ENCODE measurements around the gene HUNK. TPM values are rescaled to one million over a fixed set of nuclear protein-coding genes. Genes with fewer than 3 reads are reported as not detected.

HUNK gene
- total and polyA plus RNA-seq, 7 donors, result 0.71 to 2.6 (median 1.5) TPM

DNA sequence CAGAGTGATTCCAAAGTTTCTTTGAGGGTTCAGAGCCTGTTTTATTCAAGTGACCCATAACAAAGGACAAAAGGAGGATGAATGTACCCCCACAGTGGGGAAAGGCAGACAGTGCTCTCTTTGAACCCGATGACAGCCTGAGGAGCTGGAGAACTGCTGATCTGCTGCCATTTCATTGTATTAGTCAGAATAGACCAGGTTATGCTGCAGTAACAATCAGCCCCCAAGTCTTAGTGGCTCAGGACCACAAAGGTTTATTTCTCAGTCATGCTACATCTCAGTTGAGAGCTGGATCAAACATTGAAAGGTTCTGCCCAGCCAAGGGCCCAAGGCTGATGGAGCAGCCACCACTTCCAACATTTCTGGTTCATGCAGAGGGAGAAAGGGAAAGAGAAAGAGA, 88.9 kb downstream of the HUNK start:
- 96 to 97% methylated on average over 1 of the region's 1 CpG for WGBS, 2 donors
- no peaks in the 10 kb centered on the region for H3K27me3 ChIP-seq
- intact Hi-C loops (cut with DNase I), result no loop called here
- H3K9me3 ChIP-seq, result peaks cover 0 to 3% (median 1%) of the 10 kb centered on the region in 4 donors
- H3K27ac ChIP-seq, result no peak overlapping the region
- no peak for DNase-seq
- H3K36me3 ChIP-seq, result no peaks in the 10 kb centered on the region
- no peak for TF ChIP-seq EP300 (IDR thresholded peaks at IDR 0.05)
- TF ChIP-seq, protein P1, sequence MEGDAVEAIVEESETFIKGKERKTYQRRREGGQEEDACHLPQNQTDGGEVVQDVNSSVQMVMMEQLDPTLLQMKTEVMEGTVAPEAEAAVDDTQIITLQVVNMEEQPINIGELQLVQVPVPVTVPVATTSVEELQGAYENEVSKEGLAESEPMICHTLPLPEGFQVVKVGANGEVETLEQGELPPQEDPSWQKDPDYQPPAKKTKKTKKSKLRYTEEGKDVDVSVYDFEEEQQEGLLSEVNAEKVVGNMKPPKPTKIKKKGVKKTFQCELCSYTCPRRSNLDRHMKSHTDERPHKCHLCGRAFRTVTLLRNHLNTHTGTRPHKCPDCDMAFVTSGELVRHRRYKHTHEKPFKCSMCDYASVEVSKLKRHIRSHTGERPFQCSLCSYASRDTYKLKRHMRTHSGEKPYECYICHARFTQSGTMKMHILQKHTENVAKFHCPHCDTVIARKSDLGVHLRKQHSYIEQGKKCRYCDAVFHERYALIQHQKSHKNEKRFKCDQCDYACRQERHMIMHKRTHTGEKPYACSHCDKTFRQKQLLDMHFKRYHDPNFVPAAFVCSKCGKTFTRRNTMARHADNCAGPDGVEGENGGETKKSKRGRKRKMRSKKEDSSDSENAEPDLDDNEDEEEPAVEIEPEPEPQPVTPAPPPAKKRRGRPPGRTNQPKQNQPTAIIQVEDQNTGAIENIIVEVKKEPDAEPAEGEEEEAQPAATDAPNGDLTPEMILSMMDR (IDR thresholded peaks at IDR 0.05), result no peak
- TF ChIP-seq POLR2AphosphoS5 (IDR thresholded peaks at IDR 0.05), result no peak
- H3K4me1 ChIP-seq, result no peaks in the 10 kb centered on the region
- H3K4me3 ChIP-seq, result no peak overlapping the region

GRCh38 chr21:31964692-31965091, 91.9 kb downstream of the HUNK start:
- H3K9me3 ChIP-seq, result peaks cover 0 to 3% (median 1%) of the 10 kb centered on the region in 4 donors
- H3K4me3 ChIP-seq, result no peak overlapping the region
- 82 to 94% methylated on average over 6 of the region's 6 CpGs for WGBS, 2 donors
- no peak for DNase-seq
- TF ChIP-seq, protein P1 (IDR thresholded peaks at IDR 0.05), result no peak
- no peak for TF ChIP-seq EP300 (IDR thresholded peaks at IDR 0.05)
- no peak for TF ChIP-seq POLR2AphosphoS5 (IDR thresholded peaks at IDR 0.05)
- no peak for TF ChIP-seq POLR2A (IDR thresholded peaks at IDR 0.05)
- intact Hi-C loops (cut with DNase I), result no loop called here
- H3K27ac ChIP-seq, result no peak overlapping the region
- no peaks in the 10 kb centered on the region for H3K4me1 ChIP-seq
- H3K36me3 ChIP-seq, result no peaks in the 10 kb centered on the region
- H3K27me3 ChIP-seq, result no peaks in the 10 kb centered on the region

DNA sequence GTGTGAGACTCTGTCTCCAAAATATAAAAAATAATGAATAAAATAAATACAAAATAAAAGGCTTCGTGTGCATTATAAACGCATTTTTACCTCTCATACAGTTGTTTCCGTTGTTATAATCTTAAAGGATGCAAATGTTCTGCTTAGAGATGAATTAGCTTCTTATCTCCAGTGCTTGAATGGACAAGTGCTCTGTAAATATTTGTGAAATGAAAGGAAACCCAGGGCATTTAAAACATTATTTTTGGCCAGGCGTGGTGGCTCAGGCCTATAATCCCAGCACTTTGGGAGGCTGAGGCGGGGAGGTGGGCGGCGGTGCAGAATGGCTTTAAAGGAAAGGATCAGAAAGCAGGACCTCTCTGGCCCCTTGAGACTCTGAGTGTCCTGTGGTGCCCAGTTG, 94.5 kb downstream of the HUNK start:
- DNase-seq, result no peak

DNA sequence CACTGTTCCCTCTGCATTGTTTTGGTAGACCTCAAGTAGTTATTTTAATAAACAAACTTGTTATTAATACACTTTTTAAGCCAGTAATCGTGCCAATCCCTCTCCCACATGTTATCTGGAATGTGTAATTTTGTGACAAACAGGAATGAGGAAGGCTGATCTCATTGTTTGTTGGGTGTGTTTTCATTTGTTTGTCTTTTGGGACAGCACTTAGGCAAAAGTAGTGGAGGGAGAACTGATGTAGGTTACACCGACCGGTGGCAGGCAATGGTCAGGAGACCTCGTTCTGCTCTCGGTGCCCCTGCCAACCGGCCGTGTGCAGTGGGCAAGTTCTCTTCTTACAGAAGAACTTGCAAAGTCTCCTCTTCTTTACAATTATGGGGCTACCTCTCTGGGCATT, 99.8 kb downstream of the HUNK start:
- Histone ChIP-seq H3K4me3 (no peak overlapping the region), H3K27ac (no peak overlapping the region), H3K4me1 (no peaks in the 10 kb centered on the region), H3K27me3 (no peaks in the 10 kb centered on the region), H3K36me3 (no peaks in the 10 kb centered on the region), H3K9me3 (no peaks in the 10 kb centered on the region)
- intact Hi-C loops (cut with DNase I), result no loop called here
- WGBS, 2 donors, result 72 to 89% methylated on average over 7 of the region's 7 CpGs
- no peak for DNase-seq
- TF ChIP-seq, protein P1 (IDR thresholded peaks at IDR 0.05), result no peak
- TF ChIP-seq POLR2AphosphoS5 (IDR thresholded peaks at IDR 0.05), result no peak
- no peak for TF ChIP-seq EP300 (IDR thresholded peaks at IDR 0.05)
- TF ChIP-seq POLR2A (IDR thresholded peaks at IDR 0.05), result no peak

More for the DNA sequence above, 94.5 kb downstream of the HUNK start:
- Histone ChIP-seq H3K4me1 (no peaks in the 10 kb centered on the region), H3K9me3 (no peaks in the 10 kb centered on the region), H3K4me3 (no peak overlapping the region), H3K27ac (no peak overlapping the region), H3K36me3 (no peaks in the 10 kb centered on the region), H3K27me3 (no peaks in the 10 kb centered on the region)
- intact Hi-C loops (cut with DNase I), result no loop called here
- TF ChIP-seq POLR2A (IDR thresholded peaks at IDR 0.05) (no peak), POLR2AphosphoS5 (IDR thresholded peaks at IDR 0.05) (no peak)
- 75 to 85% methylated on average over 7 of the region's 7 CpGs for WGBS, 2 donors

DNA sequence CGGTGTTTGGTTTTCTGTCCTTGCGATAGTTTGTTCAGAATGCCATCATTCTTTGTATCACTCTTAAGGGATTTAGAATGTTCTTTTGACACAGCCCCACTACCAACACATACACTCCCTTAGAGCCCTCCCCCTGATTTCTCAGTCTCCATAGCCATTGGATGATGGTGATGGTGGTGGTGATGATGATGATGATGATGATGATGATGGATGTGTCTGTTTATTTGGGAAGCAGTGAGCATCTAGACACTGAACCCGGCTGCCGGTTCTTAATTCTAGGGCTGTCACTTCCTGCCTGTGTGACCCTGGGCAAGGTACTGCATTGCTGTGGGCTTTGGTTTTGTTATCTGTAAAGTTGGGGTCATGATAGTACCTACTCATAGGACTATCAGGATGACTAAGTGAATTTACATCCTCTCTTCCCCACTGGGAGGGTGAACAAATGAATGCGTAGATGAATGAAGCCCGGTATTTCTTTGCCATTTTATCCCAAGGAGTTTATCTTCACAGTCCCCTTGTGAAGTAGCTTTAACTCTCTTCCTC, 100.7 kb downstream of the HUNK start:
- Histone ChIP-seq H3K27ac (no peak overlapping the region), H3K4me1 (no peaks in the 10 kb centered on the region), H3K4me3 (no peak overlapping the region), H3K36me3 (no peaks in the 10 kb centered on the region), H3K9me3 (no peaks in the 10 kb centered on the region), H3K27me3 (no peaks in the 10 kb centered on the region)
- DNase-seq, result no peak
- TF ChIP-seq, protein P1 (IDR thresholded peaks at IDR 0.05), result no peak
- WGBS, 2 donors, result 94% methylated on average over 6 of the region's 6 CpGs
- intact Hi-C loops (cut with DNase I), result no loop called here

Data from sigmoid colon (tissue), 7 donors.